Measurements from ENCODE around the gene CSNK1G3.

- no peak for TF ChIP-seq CTCF (IDR thresholded peaks at IDR 0.05; ENCODE audit: low read length)
- no peak for TF ChIP-seq EZH2 (IDR thresholded peaks at IDR 0.05; ENCODE audit: borderline replicate concordance, low read length)
These were observed 93.8 kb downstream of the CSNK1G3 start for GRCh38 chr5:123605822-123606221.
